Measurements from ENCODE around the gene OSBPL2. TPM values are rescaled to one million over a fixed set of nuclear protein-coding genes. Genes with fewer than 3 reads are reported as not detected.

The OSBPL2 gene
- total RNA-seq, 4 donors from 2014 or later = 52.8 to 86.7 (median 64.2) TPM

- H3K27me3 ChIP-seq = peaks cover 2 to 19% of the 10 kb centered on the region in 2 donors
- H3K27ac ChIP-seq = no peak overlapping the region
- no peaks in the 10 kb centered on the region for H3K36me3 ChIP-seq
- H3K4me3 ChIP-seq = no peak overlapping the region
- peaks cover 0 to 9% (median 3%) of the 10 kb centered on the region in 4 donors for H3K4me1 ChIP-seq
- TF ChIP-seq CTCF (IDR thresholded peaks at IDR 0.05) (no peak), POLR2A (IDR thresholded peaks at IDR 0.05) (no peak)
- H3K9me3 ChIP-seq = no peaks in the 10 kb centered on the region
- no peak for DNase-seq
Observed at GRCh38 chr20:62225026-62225425, 13.3 kb upstream of the OSBPL2 start.

GRCh38 chr20:62225820-62226635 lies 12.3 kb upstream of the OSBPL2 start:
- H3K9me3 ChIP-seq = no peaks in the 10 kb centered on the region
- H3K4me3 ChIP-seq = no peak overlapping the region
- H3K36me3 ChIP-seq = no peaks in the 10 kb centered on the region
- no peak overlapping the region for H3K27ac ChIP-seq
- no peak for TF ChIP-seq POLR2A (IDR thresholded peaks at IDR 0.05)
- TF ChIP-seq CTCF (IDR thresholded peaks at IDR 0.05) = no peak
- no peaks in the 10 kb centered on the region for H3K4me1 ChIP-seq
- H3K27me3 ChIP-seq = peaks cover 0 to 11% of the 10 kb centered on the region in 2 donors
- DNase-seq = no peak

GRCh38 chr20:62226707-62227590 lies 11.4 kb upstream of the OSBPL2 start:
- H3K4me3 ChIP-seq = no peak overlapping the region
- H3K36me3 ChIP-seq = no peaks in the 10 kb centered on the region
- no peak overlapping the region for H3K27ac ChIP-seq
- H3K27me3 ChIP-seq = peaks cover 0 to 1% of the 10 kb centered on the region in 2 donors
- TF ChIP-seq POLR2A (IDR thresholded peaks at IDR 0.05) (no peak), CTCF (IDR thresholded peaks at IDR 0.05) (no peak)
- no peak for DNase-seq
- H3K9me3 ChIP-seq = no peaks in the 10 kb centered on the region
- H3K4me1 ChIP-seq = no peaks in the 10 kb centered on the region

- TF ChIP-seq CTCF (IDR thresholded peaks at IDR 0.05) (no peak), POLR2A (IDR thresholded peaks at IDR 0.05) (no peak)
- H3K9me3 ChIP-seq = no peaks in the 10 kb centered on the region
- H3K4me1 ChIP-seq = no peaks in the 10 kb centered on the region
- H3K36me3 ChIP-seq = no peaks in the 10 kb centered on the region
- no peaks in the 10 kb centered on the region for H3K27me3 ChIP-seq
- H3K4me3 ChIP-seq = no peak overlapping the region
- no peak for DNase-seq
- no peak overlapping the region for H3K27ac ChIP-seq
Observed at GRCh38 chr20:62227591-62227976, 10.7 kb upstream of the OSBPL2 start.

GRCh38 chr20:62227977-62228958 lies 10.1 kb upstream of the OSBPL2 start:
- Histone ChIP-seq H3K27ac (no peak overlapping the region), H3K9me3 (no peaks in the 10 kb centered on the region), H3K27me3 (no peaks in the 10 kb centered on the region), H3K4me3 (no peak overlapping the region), H3K36me3 (no peaks in the 10 kb centered on the region), H3K4me1 (no peaks in the 10 kb centered on the region)
- DNase-seq = no peak
- TF ChIP-seq CTCF (IDR thresholded peaks at IDR 0.05) = no peak
- no peak for TF ChIP-seq POLR2A (IDR thresholded peaks at IDR 0.05)
